GM10847 (cell line): Measurements from ENCODE around the gene STEAP4.

Source experiments
- POLR2A ChIP-seq: IDR thresholded peaks from 2 replicates; pipeline ENCODE4 v1.6.1; 2011; ENCODE audit not compliant: insufficient read length; ENCODE audit errors: extremely low read depth

The STEAP4 gene

DNA sequence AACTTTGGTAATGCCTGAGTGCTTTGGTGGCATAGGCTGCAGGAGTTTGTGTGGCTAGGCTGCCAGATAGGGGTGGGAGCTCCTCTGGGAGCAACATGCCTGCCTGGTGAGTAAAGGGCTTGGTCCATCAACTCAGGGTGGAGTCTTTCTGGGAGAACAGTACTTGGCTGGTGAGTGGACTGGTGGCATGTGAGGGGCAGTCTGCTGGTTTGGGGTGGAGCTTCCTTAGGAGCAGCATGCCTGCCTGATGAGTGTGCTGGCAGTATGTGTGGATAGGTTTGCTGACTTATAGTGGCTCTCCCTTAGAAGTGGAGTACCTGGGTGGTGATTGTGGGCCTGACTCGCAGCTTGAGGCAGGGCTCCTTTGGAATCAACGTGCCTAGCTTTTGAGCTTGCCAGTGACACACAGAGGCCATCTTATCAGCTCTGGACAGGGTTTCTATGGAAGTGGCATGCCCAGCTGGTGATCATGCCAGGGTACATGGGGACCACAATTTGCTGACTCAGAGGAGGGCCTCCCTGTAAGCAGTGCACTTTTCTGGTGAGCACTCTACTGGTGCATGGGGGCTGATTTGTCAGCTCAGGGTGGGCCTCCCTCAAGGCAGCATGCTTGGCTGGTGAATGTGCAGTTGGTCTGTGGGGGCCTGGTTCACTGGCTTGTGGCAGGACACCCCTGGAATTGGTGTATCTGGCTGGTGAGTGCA is 51.8 kb downstream of the STEAP4 start:
- TF ChIP-seq POLR2A = no peak

DNA sequence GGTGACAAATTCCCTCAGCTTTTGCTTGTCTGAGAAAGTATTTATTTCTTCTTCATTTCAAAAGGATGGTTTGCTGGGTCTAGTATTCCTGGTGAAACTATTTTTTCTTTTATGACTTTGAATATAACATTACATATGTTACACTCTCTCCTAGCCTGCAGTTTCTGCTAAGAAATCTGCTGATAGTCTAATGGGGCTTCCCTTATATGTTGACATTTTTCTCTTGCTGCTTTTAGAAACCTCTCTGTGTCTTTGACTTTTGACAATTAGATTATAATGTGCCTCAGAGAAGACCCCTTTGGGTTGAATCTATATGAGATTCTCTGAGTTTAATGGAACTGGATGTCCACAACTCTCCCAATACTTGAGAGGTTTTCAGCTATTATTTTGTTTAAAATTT is 53.1 kb downstream of the STEAP4 start:
- no peak for TF ChIP-seq POLR2A

DNA sequence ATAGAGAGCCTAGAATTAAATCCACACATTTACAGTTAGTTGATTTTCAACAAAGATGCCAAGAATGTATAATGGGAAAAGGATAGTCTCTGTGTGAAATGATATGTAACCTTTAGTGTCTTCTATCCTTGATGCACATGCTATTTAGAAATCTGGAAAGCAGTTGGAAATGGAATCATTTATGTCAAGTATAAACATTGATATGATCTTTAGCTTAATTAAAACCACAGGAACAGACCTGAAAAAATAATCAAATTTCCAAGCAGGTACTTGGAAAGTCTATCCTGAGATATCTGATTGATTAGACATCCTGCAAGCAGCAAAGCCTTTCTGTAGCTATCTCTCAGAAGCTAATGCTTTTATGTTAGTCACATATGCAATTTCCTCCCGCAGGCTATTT is 62.4 kb downstream of the STEAP4 start:
- no peak for TF ChIP-seq POLR2A

DNA sequence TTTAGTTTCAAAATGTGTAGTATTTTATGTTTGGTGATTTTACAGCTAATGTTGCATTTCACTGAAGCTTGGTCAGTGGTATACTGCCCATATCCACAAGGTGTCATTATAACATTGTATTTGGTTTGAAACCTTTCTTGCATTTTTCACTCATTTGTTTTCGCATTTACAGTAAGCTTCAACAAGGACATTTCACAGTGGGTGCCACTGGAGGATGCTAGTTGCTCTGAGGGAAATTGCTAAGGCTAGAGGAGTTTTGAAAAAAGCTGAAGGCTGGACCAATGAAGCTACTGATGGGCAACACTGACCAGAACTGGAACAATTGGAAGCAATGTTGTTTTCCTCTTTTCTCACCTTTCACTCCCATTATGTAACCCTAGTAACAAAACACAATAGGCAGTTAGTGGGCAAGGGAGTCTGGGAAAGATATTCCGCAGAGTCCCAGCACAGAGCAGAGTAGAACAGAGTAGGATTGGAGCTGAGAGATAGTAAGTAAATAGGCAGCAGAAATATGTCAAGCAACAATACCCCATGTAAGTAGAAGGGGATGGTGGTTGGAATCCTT is 63.3 kb downstream of the STEAP4 start:
- no peak for TF ChIP-seq POLR2A

DNA sequence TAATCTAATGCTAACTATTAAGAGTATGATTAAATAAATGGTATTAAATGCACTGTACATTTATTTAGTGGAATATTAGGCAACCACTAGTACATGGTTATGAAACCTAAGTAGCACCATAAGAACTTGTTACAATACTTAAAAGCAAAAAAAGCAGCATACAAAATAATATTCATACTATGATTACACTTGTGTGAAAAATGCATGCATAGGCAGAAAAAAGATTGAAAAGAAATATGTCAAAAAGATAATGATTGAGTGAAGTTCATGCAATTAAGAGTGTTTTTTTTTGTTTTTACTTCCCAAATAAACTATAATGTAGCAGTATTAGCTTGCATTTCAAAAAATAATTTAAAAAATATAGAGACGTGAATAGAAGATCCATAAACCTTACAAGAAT is 66.8 kb downstream of the STEAP4 start:
- no peak for TF ChIP-seq POLR2A

DNA sequence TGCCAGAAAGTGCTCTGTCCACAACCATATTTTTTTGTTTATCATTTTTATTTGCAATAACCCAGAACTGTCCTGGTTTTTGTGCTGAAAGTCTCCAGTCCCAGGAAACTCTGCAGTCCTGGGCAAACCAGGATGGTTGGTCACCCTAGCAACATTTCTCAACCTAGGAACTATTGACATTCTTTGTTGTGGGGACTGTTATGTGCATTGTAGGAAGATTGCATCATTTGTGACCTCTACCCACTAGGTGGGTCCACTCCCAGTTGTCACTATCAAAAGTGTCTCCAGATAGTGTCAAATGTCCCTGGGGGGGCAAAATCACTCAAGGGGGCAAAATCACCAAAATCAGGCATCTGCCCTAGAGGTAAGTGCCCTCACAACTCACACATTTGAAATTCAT is 72.9 kb downstream of the STEAP4 start:
- no peak for TF ChIP-seq POLR2A

DNA sequence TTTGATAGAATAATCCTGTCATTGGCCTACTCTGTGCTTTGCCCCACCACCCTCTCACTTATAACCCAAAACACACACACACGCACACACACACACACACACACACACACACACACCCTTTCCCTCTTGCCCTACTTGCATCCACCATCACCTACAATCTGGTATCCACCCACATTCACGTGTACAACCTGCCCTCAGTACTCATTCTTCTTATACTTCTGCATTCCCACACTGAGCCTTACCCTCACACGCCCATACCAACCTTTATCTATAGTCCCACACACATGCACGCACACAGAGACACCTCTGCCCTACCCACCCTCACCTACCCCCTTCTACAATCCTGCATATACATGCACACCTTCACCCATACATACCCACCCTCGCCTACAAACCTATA is 76.0 kb downstream of the STEAP4 start:
- TF ChIP-seq POLR2A = no peak

DNA sequence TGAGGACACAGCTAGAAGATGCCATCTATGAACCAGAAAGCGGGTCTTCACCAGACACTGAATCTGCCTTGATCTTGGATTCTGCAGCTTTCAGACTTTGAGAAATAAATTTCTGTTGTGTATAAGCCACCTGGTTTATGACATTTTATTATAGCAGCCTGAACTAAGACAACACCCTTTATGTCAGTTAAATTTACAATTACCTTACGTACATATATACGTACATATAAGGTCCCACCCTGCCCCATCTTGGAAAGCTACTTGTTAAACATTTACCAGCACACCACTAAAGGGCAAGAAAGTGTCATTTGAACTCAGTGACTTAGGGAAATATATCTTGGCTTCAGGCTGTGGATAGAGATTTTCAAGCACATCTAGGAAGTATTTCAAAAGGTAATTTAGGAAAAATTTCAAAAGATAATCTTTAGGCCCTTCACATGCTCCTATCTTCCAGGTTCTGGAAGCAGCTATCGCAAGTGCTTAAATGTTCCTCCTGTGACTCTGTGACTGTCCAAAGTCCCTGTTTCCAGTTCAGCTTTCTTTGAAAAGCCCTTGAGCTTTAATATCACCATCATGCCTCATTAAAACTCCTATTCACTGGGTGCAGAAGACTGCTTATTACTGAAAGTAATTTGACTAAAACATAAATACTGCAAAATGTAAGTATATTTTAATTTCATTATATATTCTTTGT is 77.2 kb downstream of the STEAP4 start:
- no peak for TF ChIP-seq POLR2A

DNA sequence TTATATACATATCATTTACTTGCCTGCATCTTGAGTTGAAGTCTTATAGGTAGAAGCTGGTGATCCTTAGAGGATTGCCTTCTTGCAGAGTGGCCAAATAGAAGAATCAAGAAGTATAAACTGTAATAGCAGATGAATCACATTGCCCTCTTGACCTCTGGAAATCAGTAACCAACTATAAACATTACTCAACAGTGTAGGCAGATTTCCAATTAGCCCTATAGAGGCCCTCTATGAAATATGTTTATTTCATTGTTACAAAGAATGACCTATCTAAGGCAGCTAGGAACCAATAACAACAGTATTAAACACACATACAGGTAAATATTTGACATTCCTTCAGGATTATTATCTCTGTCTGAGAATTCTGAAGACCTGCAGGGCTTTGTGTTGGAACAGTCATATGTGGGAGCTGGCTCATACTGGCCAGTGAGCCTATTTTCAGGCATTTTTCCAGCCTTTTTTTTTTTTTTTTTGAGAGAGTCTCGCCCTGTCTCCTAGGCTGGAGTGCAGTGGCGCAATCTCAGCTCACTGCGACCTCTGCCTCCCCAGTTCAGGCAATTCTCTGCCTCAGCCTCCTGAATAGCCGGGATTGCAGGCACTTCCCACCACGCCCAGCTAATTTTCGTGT is 79.7 kb downstream of the STEAP4 start:
- TF ChIP-seq POLR2A = no peak

DNA sequence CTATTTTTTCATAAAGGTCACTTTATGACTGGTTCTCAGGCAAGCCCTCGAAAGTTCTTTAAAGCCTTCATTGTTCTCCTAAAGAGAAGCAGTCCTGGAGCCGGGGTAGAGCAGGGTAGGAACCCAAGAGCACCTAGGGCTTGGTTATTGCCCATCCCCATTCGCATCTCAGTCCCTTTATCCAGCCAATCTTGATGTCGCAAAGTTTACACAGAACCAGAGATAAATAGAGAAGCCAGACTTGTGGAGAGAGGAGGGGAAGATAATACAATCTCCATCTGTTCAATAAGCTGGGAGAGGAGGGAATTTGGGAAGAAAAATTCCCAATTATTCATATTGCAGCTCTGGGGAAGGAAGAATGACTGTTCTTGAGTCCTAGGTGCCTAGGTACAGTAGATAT is 80.5 kb downstream of the STEAP4 start:
- no peak for TF ChIP-seq POLR2A

DNA sequence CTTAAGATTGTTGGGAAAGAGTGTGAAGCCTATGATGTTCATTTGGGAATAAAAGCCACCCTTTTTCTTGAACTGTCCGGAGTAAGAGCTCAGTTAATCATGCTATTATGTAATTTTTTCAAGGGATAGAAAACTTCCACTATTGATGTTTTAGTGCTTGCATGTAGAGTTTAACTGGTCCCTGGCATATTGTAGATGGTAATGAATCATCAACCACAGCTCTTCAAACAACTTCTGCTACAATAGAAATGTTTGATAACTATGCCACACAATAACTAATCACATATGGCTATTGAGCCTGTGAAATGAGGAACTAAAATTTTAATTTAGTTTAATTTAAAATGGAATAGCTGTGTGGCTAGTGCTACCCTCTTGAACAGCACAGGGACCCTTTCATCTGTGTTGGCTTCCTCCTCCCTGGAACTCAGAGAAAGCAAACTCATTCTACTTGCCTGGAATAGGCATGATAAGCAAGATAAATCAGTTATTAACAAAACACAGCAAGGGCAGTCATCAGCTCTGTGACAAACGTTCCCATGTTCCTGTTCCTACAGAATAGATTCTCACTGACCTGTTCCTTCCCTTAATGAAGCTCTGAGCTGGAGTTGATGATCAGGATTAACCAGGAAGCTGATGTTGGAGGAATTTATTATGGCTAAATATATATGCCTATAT is 82.0 kb downstream of the STEAP4 start:
- no peak for TF ChIP-seq POLR2A

DNA sequence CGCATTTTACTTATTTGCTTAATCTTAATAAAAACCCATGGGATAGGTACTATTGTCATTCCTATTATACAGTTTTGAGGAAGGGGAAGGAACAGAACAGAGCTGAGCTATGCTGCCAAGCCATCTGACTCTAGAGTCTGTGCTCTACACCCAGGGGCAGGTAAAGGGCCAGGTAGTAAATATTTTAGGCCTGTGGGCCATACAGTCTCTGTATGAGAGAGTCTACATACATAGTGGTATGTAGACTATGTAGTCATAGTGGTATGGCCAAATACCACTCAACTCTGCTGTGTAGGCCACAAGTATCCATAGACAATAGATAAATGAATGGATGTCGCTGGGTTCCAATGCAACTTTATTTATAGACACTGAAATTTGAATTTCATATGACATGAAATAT is 83.4 kb downstream of the STEAP4 start:
- TF ChIP-seq POLR2A = no peak
